Colon (tissue), 2 donors: Measurements from ENCODE around the gene PTRHD1.
"Not testable (repeated sequence)": the region's sequence is repeated elsewhere in the genome, so short reads cannot be mapped to it uniquely, and the experiment has no call there.

ENCODE experiments used
- FAIRE-seq: peaks from 2 replicates; lab custom pipeline; 2012; peaks lifted over from hg19 to GRCh38; lab: Jason Lieb, UNC
- donor health status: control.
- donor health status: control.

PTRHD1 gene

GRCh38 chr2:24809316-24810007 lies 16.3 kb upstream of the PTRHD1 start:
- FAIRE-seq = no peak

- no peak for FAIRE-seq
Measured at GRCh38 chr2:24806661-24807036, 13.5 kb upstream of the PTRHD1 start.

- FAIRE-seq = not testable (repeated sequence)
Measured at GRCh38 chr2:24805811-24806660, 12.8 kb upstream of the PTRHD1 start.

- FAIRE-seq = not testable (repeated sequence)
Measured at GRCh38 chr2:24800487-24800886, 7.3 kb upstream of the PTRHD1 start.

GRCh38 chr2:24797644-24798043 lies 4.5 kb upstream of the PTRHD1 start:
- no peak for FAIRE-seq

GRCh38 chr2:24793761-24794435 lies 707 bp upstream of the PTRHD1 start:
- FAIRE-seq = no peak

GRCh38 chr2:24792542-24792873 lies 683 bp downstream of the PTRHD1 start:
- no peak for FAIRE-seq

- FAIRE-seq = no peak
Measured at GRCh38 chr2:24791452-24791851, 1.7 kb downstream of the PTRHD1 start.

GRCh38 chr2:24788816-24789215 lies 4.4 kb downstream of the PTRHD1 start:
- no peak for FAIRE-seq

- no peak for FAIRE-seq
Measured at GRCh38 chr2:24787532-24787931, 5.7 kb downstream of the PTRHD1 start.

- FAIRE-seq = no peak
Measured at GRCh38 chr2:24785671-24786321, 7.4 kb downstream of the PTRHD1 start.

GRCh38 chr2:24783641-24784040 lies 9.6 kb downstream of the PTRHD1 start:
- FAIRE-seq = no peak

- no peak for FAIRE-seq
Measured at GRCh38 chr2:24779116-24779515, 14.1 kb downstream of the PTRHD1 start.

GRCh38 chr2:24774373-24774772 lies 18.8 kb downstream of the PTRHD1 start:
- FAIRE-seq = no peak

- FAIRE-seq = no peak
Measured at GRCh38 chr2:24771764-24772586, 21.2 kb downstream of the PTRHD1 start.

- no peak for FAIRE-seq
Measured at GRCh38 chr2:24771061-24771460, 22.1 kb downstream of the PTRHD1 start.

GRCh38 chr2:24768601-24769000 lies 24.6 kb downstream of the PTRHD1 start:
- no peak for FAIRE-seq

- no peak for FAIRE-seq
Measured at GRCh38 chr2:24768013-24768412, 25.2 kb downstream of the PTRHD1 start.

- FAIRE-seq = no peak
Measured at GRCh38 chr2:24766609-24767008, 26.6 kb downstream of the PTRHD1 start.

GRCh38 chr2:24763843-24764242 lies 29.3 kb downstream of the PTRHD1 start:
- no peak for FAIRE-seq

GRCh38 chr2:24762518-24762917 lies 30.7 kb downstream of the PTRHD1 start:
- FAIRE-seq = no peak

GRCh38 chr2:24761866-24762265 lies 31.3 kb downstream of the PTRHD1 start:
- no peak for FAIRE-seq
